Measurements from ENCODE around the gene SPAG4.

The SPAG4 gene

DNA sequence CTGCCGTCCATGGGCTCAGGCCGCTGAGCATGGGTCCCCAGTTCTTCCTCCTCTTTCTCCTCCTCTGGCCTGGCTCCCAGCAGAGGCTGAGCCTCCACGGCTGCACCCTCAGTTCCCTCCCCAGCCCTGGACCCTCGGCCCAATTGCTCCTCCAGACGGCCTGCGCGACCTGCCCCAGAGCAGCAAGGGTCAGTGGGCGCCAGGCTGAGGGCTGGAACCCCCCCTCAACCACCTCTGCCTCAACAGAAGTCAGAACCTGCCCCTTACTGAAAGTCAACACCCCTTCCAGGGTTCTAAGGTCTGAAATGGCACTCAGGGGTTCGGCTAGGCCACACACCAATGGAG lies 15.9 kb upstream of the SPAG4 start:
- DNase-seq (ENCODE audit: low read depth) = no peak

DNA sequence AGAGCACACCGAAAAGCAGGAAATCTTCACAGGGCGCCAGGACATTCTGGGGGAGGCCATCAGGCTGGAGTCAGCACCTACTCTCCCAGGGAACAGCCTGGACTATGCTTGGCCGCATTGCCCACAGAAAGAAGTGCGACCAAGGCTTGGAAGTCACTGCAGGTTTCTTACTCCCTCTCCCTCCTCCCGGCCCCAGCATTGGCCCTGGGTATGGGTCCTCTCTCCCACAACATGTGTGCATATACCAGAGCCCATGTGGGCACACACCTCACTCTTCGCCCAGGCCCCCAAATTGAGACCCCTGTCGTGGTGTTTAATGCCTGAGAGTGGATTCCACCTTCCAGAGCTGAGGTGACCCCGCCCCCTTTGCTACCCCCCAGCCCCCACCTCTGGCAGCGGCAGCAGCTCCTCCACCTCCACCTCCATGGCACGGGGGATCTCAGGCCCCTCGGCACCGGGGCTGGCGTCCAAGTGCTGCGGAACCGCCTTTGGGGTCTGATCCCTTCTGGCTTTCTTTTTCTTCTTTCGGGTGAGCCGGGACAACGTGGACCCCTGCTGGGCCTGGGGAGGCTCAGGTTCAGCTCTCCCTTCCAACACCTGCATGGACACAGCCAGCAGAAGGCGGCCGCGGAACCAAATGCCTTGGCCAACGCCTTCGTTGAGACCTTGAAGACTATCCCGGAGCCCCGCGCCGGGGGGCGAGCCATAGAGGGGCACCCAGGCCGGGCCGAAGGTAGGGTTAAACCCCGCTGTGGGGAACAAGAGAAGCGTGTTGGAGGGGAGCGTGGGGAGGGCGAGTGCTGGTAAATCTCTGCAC lies 15.2 kb upstream of the SPAG4 start:
- DNase-seq (ENCODE audit: low read depth) = no peak

DNA sequence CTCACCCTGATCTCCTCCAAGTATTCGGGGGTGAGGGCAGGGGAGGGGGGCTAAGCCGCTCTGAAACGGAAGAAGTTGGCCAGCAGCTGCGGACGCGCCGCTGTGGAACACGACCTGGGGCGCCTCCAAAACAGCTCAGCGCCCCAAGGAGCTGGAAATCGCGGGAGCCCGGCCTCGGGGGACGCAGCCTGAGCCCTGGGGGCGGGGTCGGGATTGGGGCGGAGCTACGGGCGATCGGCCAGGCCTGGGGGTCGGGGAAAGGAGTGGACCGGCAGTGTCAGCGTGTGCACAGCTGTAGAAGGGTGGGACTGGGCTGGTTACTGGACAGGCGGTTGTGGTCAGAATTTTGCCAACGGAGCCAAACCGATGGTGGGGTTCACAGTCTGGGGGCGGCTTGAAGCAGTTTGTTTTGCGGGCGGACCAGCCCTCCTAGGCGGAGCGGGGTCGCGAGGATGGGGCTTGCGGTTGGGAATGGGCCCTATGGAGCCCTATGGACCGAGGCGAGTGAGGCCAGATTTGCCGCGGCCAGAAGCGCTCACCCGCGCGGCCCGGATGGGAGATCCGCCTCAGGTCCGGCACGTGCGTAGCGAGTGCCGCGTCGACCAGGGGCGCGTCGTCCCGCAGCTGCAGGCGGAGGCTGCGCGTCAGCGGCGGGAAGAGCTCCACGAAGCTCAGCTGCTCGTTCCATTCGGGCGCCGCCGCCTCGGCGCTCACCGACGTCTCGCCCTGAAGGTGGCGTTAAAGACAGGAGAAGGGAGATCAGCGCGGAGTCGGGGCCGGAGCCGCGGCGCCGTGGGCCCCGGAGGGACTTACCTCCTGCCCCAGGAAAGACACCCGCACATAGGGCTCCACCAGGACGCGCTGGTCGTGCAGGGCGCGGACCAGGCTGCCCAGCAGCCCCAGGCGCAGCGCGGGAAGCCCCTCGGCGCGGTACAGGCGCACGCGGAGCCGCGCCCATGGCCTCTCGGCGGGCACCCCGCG lies 14.3 kb upstream of the SPAG4 start:
- no peak for DNase-seq (ENCODE audit: low read depth)

DNA sequence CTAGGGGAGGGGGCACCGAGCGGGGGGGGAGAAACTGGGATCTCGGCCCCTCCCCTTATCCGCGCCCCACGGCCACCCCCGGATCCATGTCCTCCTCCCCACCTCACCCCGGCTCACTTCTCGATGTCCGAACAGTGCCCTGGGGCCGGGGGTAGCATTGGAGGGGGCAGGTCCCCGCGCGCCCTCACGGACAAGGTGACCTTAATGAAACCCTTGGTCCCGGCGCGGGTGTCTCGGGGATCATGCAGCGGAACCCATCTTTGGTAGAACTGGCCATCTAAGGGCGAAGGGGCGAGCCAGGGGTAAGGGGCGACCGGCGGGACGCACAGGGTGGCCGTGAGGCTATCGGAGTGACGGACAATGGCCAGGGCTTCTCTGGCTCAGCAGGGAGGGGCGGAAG lies 13.6 kb upstream of the SPAG4 start:
- no peak for DNase-seq (ENCODE audit: low read depth)

DNA sequence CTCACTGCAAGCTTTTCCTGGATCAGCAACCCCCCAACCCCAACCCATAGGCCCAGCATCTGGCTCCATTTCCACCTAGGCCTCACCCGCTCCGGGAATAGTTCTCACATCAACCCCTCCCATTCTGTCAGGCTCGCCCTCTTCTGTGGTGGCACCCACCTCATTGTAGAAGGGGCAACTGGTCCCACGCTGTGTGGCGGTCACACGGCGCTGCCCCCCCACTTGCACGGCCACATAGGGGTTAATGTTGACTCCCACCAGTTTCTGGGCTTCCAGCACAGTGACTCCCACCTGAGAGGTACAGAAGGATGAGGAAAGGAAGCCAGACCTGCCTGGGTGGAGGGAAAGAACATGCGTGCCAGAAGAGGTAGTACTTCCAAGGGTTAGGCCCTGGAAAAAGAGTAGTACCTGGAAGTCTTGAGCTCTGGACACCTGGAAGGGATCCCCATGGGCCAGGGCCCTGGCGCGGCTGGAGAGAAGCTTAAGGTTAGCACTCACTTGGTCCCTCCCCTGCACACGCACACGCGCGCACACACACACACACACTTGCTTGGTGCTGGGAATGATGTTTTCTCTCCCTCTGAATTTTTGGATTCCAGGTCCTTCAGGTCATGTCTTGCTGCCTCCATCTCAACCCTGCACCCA lies 12.7 kb upstream of the SPAG4 start:
- no peak for DNase-seq (ENCODE audit: low read depth)

DNA sequence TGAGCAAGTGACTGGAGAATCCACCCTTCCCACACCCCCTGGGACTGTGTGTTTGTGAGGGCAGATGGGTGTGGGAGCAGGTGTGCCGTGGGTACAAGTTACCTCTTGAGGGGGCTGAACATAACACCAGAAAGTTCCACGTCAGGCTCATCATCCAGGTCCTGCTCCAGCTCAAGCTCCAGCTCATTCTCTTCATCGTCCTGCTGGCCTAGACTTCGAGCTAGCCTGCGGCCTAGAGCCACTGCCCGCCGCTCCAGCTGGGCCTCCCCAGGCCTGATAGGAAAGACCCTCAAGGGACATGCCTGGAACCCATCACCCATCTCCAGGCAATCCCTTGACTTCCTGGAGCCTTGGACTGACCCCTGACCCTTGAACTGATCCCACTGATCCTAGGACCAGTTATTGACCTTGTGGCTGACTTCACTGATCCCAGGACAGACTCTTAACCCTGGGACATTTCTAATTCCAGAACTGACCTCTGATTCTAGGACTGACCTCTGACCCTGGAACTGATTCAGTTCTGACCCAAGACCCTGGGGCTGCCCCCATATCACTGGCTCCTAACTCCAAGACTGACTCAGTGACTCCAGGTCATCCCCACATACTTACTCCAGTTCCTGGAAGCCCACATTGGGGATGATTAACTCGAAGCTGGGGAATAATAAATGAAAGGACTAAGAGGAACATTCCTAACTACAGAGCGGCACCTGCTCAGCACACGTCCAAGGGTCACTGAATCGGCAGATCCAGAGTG lies 11.8 kb upstream of the SPAG4 start:
- no peak for DNase-seq (ENCODE audit: low read depth)

DNA sequence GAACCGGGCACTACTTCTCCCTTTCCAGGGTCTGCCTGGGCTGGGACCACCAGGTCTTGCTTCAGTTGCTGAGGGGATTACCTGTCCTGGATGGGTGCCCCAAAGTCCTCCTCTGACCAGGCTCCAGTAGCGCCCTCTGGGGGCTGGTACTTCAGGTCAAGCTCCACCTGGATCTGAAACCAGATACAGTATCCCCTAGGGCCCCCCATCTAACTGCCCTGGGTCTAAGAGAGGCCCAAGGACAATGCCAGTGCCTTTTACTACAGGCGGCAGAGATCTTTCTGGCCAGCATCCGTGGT lies 11.2 kb upstream of the SPAG4 start:
- no peak for DNase-seq (ENCODE audit: low read depth)

DNA sequence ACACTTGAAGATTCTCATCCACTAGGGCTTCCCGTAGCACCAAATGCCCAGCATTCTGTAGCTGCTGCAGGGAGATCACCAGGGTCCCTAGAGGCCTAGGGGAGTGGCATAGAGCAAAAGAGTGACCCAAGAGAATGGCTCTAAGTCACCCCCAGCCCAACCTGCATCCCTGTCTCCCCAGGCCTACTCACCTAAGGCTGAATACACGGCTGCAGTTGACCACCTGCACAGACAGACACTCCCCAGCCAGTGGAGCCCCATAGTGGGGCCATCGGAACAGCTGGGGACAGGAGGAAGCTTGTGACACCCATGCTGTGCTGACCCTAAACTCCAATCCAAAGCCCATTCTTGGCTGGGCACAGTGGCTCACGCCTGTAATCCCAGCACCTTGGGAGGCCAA lies 9.5 kb upstream of the SPAG4 start:
- DNase-seq (ENCODE audit: low read depth) = no peak

DNA sequence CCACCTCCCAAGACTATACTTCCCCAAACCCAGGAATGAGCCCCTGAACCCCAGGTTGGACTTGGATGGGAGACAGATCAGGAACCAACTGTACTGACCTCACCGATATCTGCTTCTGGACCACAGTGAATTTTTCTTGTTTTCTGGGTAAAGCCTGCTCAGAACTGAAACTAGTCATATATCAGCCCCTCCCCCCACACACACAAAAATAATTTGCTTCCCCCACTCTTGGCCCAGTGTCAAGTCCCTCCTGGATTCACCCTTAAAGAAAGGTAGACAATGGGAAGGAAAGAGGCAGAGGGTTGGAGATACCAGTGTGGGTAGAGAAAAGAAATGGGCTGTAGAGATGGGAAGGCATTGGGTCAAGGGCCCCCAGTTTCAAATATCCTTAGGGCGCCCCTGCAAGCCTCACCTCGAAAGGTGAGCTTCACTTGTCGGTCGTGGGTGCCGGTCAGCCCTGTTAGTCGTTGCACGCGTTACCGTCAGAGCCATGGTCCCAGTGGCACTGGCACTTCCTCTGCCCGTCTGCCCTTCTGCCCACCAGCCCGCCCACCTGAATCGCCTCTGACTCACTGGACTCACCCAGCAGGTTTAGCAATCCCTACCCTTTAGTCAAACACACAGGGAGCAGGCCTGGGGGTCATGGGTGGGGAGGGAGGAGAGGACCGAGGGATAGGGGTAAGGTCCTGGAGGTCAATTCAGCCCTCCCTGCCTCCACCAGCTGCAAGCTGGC lies 8.5 kb upstream of the SPAG4 start:
- no peak for DNase-seq (ENCODE audit: low read depth)

DNA sequence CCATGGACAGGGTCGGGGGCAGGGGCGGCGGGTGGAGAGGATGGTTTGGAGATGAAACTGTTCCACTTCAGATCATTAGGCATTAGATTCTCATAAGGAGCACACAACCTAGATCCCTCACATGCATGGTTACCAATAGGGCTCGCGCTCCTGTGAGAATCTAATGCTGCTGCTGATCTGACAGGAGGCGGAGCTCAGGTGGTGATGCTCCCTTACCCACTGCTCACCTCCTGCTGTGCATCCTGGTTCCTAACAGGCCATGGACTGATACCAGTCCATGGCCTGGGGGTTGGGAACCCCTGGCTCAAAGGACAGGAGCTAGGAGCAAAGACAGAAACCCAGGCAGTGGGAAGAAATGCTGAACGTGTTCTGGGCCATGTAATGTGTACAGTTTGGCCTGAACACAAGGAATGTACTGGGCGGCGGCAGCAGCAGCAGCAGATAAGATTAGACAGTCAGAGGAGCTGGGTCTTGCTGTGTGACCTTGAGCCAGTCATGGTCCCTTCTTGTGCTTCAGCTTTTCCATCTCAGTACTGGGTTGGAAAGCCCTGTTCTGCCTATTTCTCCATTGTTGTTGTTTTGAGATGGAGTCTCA lies 4.7 kb upstream of the SPAG4 start:
- no peak for DNase-seq (ENCODE audit: low read depth)

DNA sequence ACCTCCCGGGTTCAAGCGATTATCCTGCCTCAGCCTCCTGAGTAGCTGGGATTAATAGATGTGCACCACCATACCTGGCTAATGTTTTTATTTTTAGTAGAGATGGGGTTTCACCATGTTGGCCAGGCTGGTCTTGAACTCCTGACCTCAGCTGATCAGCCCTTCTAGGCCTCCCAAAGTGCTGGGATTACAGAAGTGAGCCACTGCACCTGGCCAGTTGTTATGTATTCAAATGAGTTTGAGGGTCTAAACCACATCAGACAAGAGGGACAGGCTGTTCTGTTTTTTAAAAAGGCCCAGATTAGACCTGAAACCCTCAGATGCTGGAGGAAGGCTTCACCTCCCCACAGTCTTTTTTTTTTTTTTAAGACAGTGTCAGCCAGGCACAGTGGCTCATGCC lies 4.1 kb upstream of the SPAG4 start:
- DNase-seq (ENCODE audit: low read depth) = no peak

DNA sequence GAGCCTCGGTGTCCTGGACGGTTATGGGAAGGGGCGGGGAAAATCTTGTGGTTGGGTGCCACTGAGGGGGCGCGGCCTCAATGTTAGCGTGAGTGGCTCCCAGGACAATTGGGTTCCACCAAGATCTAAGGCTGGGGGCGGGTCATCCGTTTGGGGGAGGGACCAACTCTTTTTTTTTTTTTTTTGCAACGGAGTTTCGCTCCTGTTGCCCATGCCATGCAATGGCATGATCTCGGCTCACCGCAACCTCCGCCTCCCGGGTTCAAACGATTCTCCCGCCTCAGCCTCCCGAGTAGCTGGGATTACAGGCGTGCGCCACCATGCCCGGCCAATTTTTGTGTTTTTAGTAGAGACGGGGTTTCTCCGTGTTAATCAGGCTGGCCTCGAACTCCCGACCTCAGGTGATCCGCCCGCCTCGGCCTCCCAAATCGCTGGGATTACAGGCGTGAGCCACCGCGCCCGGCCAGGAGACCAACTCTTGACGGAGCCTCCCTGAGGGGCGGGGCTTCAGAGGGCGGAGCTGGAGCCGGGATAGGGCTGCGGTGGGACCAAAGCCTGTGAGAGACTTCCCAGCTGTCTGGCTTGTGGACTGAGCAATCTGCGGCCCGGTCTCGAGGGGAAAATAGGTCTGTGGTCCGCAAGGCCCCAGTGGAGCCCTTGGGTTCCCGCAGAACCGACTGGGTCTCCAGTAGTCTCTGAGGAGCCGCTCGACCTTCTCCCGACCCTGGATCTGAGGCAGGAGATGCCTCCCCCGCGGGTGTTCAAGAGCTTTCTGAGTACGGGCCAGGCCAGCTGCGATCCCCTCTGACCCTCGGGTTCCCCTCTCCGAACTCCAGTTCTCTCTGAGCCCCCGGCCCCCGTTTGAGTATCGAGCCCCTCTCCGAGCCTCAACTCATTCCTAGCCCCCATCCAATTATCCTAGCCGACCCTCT lies 1.1 kb downstream of the SPAG4 start:
- DNase-seq (ENCODE audit: low read depth) = peak; percentile 99

DNA sequence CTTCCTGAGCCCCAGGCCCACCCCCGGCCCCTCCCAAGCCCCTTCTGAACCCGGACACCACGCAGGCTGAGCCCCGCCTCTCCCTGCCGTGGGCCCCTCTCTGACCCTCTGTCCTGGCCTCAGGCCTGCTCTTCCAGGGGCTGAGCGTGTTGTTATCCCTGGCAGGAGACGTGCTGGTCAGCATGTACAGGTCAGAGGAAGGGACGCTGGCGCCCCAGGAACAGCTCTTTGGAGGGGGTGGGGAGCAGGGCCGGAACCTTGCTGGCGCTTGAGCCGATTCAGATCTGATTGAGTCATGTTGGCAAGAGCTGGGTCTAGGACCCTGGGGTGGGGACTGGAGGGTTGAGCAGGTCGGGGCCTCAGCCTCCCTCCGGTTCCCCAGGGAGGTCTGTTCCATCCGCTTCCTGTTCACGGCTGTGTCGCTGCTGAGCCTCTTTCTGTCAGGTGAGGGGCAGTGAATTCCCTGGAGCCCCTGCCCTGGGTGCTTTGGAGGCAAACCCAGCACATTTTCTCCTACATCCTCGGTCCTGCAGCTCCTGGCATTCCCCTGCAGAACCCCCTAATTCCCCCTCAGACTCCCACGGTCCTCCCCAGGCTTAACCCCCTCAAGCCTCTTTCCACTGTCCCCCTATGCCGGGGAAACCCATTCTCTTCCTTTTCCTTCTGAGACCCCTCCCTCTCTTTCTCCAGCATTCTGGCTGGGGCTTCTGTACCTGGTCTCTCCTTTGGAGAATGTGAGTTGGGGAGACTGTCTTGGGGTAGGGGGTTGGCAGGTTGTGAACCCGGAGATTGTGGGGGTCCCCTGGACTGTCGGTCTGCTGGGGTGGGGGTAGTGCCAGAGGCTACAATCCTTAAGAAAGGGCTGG lies 2.0 kb downstream of the SPAG4 start:
- DNase-seq (ENCODE audit: low read depth) = peak; percentile 19

DNA sequence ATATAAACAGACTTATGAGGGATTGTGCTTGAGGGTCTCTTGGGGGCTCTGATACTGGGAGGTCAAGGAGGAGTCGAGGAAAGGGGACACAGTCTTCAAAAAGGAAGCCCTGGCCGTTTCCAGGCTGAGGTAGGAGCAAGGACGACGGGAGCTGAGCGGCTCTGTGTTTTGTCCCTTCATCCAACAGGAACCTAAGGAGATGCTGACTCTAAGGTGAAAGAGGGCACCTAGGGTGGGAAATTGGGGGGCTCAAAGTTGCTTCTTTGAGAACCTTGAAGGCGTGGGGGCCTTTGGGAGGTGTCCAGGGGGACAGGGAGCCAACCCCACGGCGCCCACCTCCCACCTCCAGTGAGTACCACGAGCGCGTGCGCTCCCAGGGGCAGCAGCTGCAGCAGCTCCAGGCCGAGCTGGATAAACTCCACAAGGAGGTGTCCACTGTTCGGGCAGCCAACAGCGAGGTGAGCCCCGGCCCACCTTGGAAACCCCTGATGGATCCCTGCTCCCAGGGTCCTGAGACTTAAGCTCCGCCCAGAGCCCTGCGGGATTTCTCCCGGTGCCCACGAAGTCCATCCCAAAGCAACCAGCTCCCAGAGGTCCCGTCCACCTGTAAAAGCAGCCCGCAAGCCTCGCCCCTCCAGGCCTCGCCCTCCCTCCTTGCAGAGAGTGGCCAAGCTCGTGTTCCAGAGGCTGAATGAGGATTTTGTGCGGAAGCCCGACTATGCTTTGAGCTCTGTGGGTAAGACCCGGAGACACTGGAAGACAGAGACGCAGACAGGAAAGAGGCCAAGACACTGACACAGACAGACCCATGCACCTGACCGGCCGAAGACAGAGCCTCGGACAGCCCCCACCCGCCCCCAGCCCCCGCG lies 2.9 kb downstream of the SPAG4 start:
- no peak for DNase-seq (ENCODE audit: low read depth)

DNA sequence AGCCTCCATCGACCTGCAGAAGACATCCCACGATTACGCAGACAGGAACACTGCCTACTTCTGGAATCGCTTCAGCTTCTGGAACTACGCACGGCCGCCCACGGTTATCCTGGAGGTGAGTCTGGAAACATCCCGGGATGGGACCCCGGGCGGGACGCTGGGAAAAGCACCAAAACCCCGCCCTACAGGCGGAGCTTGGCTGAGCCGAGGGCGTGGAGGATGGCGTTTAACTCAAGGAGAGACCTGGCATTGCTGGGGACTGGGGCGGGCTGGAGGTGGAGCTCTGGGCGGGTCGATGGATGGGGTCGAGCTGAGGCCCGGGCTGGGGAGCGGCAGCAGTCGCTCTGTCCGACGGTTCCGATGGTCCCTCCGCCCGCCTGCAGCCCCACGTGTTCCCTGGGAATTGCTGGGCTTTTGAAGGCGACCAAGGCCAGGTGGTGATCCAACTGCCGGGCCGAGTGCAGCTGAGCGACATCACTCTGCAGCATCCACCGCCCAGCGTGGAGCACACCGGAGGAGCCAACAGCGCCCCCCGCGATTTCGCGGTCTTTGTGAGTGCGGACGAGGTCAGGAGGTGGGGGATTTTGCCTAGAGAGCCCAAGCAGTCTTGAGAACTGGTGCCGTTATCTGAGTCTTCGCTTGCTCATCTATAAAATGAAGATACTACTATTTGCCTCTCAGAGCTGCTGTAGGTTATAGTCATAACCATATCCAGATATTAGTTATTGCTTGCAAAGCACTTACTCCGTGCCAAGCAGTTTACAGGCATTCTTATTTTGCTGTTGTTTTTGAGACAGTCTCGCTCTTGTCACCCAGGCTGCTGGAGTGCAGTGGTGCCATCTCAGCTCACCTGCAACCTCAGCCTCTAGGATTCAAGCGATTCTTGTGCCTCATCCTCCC lies 3.8 kb downstream of the SPAG4 start:
- peak; percentile 38 for DNase-seq (ENCODE audit: low read depth)

DNA sequence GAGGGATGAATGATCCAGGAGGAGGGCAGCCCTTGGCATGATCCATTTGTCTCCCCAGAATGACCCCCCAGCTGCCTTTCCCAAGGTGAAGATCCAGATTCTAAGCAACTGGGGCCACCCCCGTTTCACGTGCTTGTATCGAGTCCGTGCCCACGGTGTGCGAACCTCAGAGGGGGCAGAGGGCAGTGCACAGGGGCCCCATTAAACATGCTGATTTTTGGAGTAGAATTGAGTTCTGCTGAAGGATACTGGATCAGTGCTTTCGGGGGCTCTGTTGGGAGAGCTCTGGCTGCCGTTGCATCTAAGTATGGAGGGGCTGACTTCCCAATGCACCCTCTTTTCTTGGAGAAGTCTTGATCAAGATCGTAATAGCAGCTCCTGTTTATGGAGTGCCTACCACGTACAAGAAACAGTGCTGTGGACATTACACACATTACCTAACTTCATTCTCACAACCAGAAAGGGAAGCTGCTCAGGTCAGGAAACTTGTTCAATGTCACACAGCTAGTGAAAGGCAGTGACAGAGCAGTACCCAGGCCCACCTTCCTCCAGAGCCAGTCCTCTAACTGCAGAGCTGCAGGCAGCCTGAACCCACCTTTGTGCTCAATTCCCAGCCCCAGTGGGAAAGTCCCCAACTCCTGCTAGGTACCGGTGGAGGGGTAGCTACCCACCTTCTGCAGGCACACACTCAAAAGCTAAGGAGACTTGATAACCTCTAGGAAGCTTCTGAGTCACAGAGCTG lies 5.4 kb downstream of the SPAG4 start:
- DNase-seq (ENCODE audit: low read depth) = no peak

Measured in stromal cell of bone marrow (primary cell).